HG03108 (cell line): ENCODE data around the gene CHRNA9.
"Not testable (repeated sequence)": the region's sequence is repeated elsewhere in the genome, so short reads cannot be mapped to it uniquely, and the experiment has no call there.

Experiments
- ATAC-seq: cut with Tn5 transposase; IDR thresholded peaks from one replicate; pipeline ENCODE4 v1.9.1; 2021; ENCODE audit warnings: moderate library complexity; ENCODE audit not compliant: unreplicated experiment

CHRNA9 gene, protein sequence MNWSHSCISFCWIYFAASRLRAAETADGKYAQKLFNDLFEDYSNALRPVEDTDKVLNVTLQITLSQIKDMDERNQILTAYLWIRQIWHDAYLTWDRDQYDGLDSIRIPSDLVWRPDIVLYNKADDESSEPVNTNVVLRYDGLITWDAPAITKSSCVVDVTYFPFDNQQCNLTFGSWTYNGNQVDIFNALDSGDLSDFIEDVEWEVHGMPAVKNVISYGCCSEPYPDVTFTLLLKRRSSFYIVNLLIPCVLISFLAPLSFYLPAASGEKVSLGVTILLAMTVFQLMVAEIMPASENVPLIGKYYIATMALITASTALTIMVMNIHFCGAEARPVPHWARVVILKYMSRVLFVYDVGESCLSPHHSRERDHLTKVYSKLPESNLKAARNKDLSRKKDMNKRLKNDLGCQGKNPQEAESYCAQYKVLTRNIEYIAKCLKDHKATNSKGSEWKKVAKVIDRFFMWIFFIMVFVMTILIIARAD

DNA sequence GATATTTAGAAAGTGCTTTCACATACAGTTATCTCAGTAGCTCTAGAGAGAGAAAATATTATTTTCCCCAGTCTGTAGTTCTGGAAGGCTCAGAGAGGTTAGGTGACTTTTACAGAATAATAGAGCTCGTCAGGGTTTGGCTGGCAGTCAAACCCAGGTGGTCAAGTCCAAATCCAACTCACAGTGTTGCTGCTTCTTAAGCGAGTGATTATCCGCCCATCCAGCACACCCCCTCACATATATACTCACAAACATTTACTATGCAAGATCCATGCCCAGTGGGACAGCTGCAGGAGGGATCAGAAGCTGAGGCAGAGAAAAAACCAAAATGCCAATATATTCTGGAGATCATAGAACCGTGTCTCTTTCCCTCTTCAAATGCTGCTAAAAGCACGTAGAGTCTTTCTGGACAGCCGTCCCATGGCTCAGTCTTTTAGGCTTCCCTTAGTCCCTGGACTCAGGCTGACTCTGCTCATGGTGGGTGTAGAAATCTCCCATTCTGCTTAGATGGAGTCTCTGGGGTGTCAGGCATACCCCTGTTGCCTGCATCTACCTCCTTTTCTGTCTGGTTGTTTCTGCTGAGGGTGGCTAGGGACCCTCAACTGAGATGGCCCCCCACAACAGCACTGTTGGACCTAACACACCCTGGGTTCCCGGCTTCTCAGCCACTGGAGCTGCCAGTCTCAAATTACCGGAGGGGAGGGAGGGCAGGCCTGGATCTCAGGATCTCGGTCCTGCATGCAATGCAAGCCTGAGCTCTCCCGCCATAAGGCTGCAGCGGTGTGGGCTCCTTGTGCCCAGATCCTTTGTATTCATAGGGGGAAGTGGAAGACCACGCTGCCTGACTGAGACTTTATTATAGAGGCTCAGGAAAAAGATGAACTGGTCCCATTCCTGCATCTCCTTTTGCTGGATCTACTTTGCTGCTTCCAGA is at the start of gene CHRNA9:
TSS of gene CHRNA9 (plus strand) at position 743 of the 934 bp plus-strand sequence. CDS start at position 878, 135 bp downstream.
- ATAC-seq: no peak

DNA sequence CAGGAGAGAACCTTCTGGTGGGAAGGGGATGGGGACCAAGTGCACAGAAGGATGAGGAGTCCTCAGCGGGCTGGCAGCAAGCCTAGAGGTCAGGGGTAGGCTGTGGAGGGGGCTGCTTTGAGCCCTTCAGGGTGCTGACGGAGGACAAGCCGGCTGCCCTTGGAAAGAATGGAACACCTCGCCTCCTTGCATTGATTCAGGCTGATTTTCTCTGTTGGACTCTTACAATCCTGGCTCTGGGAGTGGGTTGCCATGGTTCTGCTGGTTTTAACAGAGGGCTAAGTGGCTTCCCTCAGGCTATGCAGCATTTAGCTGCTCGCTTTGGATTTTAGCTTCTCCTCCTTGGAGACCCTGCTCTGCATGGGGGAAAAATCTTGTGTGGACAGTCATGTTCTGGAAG is 49.4 kb upstream of the CHRNA9 start:
- ATAC-seq: no peak

DNA sequence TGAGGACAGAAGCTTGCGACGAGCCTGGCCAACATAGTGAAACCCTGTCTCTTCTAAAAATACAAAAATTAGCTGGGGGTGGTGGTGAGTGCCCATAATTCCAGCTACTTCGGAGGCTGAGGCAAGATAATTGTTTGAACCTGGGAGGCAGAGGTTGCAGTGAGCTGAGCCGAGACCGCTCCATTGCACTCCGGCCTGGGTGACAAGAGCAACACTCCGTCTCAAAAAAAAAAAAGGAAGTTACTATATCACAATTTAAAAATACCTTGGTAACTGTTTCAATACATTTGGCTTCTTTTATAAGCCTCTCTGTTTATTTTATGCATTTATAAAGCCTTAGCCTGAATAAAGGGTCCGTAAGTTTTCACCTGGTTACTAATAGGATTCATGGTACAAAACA is 46.6 kb upstream of the CHRNA9 start:
- ATAC-seq: no peak

DNA sequence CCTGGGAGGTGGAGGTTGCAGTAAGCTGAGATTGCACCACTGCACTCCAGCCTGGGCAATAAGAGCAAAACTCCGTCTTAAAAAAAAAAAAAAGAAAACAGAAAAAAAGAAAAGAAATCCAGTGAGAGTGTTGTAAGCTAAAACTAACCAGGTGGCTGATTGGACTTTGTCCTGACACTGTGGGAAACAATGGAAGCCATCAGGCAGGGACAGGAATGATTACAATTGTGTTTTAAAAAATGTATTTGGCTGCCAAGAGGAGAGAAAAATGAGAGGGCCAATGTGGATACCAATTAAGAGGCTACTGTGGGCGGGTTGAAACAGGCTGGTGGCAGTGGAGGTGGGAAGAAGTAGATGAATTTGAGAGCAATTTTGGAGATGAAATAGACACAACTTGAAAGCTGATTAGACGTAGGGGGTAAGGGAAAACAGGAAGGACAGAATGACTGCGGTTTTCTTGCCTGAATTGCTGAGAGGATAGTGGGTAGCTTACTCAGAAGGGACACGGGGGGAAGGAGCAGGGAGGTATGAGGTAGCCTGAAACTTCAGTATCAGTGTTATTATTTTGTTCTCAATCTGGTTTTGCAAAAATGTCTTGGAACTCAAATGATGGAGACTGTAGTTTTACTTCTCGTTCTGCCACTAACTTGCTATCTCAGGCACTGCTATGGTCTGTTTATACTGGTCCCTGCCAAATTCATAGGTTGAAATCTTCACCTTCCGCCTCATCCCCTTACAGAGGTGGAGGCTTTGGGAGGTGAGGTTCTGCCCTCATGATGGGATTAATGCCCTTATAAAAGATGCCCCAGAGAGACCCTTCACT is 45.6 kb upstream of the CHRNA9 start:
- ATAC-seq: peak; percentile 47

DNA sequence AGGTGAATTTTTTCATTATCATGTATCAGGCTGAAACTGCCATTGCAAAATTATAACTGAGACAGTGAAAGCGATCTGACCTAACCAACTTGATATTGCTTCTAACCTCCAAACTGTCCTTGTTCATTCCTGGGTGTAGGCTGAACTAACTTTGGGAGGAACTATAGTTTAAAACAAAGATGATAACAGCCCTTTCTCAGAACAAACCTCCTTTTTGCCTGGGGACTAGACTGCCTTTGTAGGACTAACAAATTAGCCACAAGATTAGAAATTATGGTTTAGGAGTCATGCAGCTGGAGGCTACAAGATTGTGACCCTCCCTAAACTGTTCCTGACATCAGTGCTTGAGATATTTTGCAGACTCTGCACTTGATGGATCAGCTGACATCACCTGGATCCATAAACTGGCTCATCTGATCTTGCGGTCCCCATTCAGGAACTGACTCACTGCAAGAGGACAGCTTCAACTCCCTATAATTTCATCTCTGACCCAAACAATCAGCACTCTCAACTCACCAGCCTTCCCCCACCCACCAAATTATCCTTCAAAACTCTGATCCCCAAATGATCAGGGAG is 44.4 kb upstream of the CHRNA9 start:
- ATAC-seq: not testable (repeated sequence)

DNA sequence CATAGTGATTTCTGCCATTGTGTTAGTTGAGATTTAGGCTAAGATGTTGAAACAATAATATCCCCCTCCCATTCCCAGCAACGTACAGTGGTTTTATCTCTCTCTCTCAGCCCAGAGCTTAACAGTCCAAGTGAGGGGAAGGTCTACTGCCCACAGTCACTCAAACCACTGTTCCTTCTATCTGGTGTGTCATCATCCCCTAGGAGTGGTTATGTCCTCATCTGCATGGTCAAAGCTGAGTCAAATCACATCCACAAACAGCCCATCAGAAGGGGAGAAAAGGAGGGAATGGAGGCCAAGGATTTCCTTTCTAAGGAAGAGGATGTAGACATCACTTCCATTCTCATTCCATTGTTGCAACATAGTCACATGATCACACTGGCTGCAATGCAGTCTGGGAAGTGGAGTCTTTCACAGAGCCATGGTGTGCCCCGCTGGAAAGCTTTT is 42.8 kb upstream of the CHRNA9 start:
- no peak for ATAC-seq

DNA sequence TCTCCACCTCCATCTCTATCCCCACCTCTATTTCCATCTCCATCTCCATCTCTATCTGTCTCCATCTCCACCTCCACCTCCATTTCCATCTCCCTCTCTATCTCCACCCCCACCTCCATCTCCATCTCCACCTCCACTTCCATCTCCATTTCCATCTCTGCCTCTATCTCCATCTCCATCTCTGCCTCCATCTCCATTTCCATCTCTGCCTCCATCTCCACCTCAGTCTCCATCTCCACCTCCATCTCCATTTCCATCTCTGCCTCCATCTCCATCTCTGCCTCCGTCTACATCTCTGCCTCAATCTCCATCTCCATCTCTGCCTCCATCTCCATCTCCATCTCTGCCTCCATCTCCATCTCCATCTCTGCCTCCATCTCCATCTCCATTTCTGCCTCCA is 40.8 kb upstream of the CHRNA9 start:
- no peak for ATAC-seq

DNA sequence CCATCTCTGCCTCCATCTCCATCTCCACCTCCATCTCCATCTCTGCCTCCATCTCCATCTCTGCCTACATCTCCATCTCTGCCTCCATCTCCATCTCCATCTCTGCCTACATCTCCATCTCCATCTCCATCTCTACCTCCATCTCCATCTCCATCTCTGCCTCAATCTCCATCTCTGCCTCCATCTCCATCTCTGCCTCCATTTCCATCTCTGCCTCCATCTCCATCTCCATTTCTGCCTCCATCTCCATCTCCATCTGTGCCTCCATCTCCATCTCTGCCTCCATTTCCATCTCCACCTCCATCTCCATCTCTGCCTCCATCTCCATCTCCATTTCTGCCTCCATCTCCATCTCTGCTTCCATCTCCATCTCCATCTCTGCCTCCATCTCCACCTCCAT is 40.1 kb upstream of the CHRNA9 start:
- ATAC-seq: not testable (repeated sequence)

DNA sequence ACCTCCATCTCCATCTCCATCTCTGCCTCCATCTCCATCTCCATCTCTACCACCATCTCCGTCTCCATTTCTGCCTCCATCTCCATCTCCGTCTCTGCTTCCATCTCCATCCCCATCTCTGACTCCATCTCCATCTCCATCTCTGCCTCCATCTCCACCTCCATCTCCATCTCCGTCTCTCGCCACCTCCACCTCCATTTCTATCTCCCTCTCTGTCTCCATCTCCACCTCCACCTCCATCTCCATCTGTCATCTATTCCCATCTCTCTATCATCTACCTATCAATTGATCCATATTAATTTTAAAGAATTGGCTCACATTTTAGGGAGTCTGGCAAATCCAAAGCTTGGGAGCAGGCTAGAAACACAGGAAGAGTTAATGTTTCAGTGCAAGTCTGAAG is 39.6 kb upstream of the CHRNA9 start:
- no peak for ATAC-seq

DNA sequence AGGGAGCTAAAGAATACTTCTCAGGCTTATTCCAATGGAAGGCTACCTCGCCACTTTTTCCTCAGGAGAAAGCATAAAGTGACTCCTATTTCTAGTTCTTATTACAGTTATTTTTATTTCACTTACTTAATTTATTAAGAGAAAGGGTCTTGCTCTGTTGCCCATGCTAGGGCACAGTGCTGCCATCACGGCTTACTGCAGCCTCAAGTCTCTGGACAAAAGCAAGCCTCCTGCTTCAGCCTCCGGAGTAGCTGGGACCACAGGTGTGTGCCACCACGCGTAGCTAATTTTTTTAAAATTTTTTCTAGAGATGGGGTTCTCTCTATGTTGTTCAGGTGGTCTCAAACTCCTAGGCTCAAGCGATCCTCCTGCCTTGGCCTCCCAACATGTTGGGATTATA is 36.0 kb upstream of the CHRNA9 start:
- ATAC-seq: no peak

DNA sequence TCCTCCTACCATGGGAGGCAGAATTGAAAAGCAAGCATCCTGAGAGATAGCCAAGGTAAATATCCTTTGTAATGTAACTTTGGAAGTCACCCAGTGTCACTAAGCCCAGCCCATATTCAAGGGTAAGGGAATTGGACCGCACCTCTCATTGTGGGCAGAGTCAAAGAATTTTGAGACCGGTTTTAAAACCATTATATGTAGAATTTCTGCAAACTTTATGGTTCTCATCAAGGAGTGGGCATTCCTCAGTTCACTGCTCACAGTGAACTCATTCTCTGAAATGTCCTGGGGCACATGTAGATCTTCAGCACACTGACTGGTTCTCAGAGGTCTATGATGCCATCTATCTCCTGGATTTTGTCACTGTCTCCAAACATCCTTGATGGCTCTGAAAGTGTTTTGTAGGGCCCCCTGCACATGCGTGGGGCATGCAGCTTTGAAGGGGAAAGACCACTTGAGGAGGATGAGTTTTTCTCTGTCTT is 35.3 kb upstream of the CHRNA9 start:
- ATAC-seq: no peak

DNA sequence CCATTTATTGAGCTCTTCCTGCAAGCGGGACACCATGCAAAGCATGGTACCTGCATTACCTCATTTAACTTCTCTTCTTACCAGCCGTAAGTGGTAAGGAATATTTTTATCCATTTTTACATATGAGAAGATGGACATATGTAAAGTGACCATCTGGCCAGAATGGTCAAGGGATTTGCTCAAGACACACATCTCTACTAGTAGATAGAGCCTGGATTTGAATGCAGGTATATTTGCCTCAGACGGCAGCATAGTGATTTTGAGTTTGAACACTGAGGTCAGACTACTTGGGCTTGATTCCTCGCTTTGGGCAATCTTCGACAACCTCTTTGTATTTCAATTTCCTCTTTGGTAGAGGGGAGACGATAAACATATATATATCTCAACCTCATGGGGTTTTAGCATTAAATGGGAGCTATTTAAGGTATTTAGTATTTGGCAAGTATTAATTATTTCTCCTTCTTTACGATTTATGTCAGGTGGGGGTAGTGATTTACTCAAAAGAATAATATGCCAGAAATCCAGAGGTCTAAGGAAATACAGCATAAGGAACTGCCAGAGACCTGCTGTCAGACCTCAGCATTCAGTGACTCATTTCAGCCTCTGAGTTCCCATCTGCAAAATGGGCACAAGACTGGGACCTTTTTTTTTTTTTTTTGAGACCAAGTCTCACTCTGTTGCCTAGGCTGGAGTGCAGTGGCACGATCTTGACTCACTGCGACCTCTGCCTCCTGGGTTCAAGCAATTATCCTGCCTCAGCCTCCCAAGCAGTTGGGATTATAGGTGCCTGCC is 34.6 kb upstream of the CHRNA9 start:
- ATAC-seq: no peak

DNA sequence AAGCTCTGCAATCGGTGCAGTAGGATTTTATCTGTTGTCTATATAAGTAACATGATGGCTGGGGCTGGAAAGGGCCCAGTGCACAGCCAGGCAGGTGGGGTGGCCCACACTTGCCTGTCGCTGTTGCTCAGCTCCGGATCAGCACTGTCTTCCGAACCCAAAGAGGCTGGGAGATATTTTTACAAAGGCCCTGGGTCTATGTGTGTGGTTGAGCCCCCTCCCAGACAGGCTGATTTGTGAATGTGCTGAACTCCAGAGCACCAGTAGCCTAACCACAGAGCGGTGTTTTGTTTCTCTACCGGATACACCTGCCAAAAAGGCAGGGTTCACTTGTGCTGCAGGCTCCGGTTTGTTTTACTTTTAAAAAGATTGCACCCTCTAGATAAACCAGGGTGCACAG is 33.5 kb upstream of the CHRNA9 start:
- peak; percentile 58 for ATAC-seq

DNA sequence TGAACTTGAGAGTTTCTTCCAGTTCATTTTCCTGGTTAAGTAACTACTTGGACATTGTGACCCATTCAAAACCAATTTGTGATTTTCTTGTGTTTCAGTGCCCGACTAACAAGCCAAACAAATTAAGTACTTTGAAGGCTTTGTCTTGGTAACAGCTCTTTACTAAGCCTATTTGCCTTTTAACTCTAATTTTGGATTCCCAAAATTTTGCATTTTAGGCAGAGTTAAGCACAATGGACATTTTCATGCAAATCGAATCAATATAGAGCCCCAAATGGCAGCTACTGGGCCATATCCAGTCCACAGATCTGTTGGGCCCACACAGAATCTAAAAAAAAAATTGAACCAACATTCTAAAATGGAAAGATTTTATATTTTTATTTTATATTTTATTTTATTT is 31.4 kb upstream of the CHRNA9 start:
- no peak for ATAC-seq

DNA sequence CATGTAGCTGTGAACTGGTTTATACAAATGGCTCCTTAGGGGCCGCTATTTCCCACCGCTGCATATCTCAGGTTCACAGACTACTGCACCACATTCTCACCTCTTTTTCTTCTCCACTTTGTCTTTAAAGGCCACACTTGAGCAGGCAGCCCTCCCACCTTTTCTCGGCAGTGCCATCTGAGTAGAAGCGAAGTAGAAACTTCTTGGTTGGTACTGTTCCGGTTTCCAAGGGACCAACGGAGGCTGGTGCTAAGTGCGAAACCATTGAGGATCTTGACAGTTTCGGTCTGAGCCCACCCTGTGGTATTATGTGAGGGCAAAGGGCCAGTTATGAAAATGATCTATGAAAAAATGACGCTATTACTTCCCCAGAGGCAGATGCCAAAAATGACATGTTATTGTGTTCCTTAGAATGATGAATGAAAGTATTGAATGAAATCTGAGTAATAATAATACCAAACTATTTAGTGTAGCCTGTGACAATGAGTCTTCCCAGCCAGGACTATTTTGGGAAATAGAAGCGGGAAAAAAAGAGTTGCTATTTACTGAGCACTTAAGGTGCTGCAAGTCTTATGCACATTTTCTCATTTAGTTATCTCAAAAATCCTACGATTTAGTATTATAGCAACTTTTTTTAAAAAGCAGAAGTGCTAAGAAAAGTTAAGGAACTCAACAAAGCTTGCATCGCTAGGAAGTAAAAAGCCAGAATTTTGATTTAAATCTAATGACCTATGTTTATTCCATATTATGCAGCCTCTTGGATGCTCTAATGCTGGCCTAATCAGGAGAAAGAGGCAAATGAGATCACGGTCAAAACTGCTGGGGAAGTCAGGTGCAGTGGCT is 29.6 kb upstream of the CHRNA9 start:
- peak; percentile 31 for ATAC-seq

DNA sequence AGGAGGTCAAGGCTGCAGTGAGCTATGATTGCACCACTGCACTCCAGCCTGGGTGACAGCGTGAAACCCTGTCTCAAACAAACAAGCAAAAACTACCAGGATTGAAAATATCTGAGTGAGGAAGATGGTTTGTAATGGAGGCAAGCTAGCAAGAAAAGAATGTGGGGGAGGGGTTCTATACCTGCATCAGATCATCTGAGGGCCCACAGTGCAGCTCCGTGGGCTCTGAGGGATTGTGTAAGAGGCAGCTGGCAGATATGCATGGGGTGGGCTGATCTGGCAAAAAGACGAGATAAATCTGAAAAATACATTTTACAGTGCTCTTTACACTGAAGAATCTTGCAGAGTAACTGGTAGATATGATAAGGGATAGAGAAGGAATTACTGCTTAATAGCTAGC is 28.9 kb upstream of the CHRNA9 start:
- ATAC-seq: no peak

DNA sequence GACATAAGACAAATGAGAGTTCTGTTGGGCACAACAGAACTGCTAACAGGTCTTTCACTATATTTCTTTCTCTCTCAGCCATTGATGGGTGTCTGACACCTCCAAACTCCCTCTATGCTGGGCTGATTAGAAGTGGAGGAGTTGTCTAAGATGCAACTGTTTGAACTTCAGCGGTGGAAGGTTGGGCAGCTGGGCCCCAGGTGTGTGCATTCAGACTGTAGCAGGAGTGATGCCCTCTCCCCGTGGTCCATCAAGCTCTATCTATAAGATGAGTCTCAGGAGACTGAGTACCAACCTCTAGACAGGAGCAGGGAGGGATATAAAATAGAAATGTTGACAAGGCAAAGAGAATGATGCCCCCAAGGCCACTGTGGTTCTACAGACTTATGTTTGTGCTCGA is 28.2 kb upstream of the CHRNA9 start:
- no peak for ATAC-seq

DNA sequence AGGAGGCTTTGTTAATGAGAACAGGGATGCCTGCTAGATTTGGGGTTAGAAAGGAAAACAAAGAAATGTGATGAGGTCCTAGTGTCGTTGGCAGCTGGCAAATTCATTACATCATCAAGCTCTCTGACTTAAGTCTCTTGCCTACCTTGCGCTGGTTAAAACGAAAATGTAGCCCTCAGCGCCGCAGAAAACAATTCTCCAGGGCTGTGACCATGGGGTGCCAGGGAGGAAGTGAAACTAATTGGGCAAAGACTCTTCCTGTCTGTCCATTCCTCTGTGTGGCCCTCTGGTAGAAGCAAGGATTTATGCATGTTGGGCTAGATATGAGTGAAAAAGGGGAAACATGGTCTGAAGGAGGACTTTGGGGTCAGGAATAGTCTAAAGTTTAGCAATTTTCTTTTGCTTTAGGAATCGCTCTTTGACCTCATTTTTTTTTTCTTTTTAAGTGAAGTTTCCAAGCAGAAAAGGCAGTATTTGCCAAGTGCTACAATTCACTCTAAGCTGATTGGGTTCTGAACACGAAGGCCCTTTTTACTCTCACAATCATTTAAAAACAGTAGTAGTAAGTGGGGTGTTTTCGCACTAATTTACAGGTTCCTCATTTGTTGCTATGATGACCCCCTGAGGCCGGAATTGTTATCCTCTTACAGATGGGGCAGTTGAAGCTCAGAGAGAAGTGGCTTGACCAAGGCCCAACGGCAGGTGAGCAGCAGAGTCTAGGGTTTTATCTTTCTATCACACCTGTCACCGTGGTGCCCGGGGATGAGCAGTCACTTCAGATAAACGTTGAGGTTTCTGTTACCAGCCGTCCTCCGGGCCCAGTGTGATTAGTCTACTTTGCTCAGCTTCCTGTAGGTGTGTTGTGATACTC is 27.3 kb upstream of the CHRNA9 start:
- ATAC-seq: peak; percentile 30
